ENCODE data around the gene DNAH14.
"Not testable (repeated sequence)": the region's sequence is repeated elsewhere in the genome, so short reads cannot be mapped to it uniquely, and the experiment has no call there.

The DNAH14 gene

GRCh38 chr1:224991550-224991949 lies 62.1 kb downstream of the DNAH14 start:
- not testable (repeated sequence) for DNase-seq (ENCODE audit: low read depth in 3 of 3, low spot score in 1 of 3)

- DNase-seq (ENCODE audit: low read depth in 3 of 3, low spot score in 1 of 3) = no peak
Measured at GRCh38 chr1:224995602-224996001, 66.1 kb downstream of the DNAH14 start.

- no peak for DNase-seq (ENCODE audit: low read depth in 3 of 3, low spot score in 1 of 3)
Measured at GRCh38 chr1:224996266-224996665, 66.8 kb downstream of the DNAH14 start.

- no peak for DNase-seq (ENCODE audit: low read depth in 3 of 3, low spot score in 1 of 3)
Measured at GRCh38 chr1:224998185-224998584, 68.7 kb downstream of the DNAH14 start.

DNA sequence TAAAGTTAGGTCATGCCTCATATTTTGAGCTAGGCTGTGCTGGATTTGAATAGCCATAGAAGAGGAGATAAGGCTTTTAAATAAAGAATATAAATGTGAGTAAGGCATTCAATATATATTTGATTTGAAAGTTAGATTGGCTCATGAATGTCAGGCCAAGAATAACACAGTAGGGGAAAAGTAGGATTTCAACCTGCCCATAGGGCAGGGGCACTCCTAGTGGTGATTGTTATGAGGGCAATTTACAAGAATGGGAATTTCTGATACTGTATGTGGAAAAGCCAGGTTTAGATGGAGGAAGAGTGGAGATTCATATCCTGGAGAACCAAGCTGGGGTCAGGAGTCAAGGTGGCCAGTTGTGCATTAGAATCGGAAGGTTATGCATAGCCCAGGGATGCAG lies 74.9 kb downstream of the DNAH14 start:
- DNase-seq (ENCODE audit: low read depth in 3 of 3, low spot score in 1 of 3) = no peak

DNA sequence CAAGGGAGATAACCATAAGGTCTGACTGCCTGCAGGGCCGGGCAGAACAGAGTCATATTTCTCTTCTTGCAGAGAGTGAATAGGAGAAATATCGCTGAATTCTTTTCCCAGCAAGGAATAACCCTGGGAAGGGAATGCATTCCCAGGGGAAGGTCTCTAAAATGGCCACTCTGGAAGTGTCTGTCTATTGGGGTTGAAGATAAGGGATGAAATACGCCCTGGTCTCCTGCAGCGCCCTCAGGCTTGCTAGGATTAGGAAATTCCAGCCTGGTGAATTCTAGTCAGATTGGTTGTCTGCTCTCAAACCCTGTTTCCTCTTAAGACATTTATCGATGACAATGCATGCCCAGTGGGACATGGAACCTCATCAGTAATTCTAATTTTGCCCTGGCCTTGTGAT lies 76.9 kb downstream of the DNAH14 start:
- DNase-seq (ENCODE audit: low read depth in 3 of 3, low spot score in 1 of 3) = not testable (repeated sequence)

- not testable (repeated sequence) for DNase-seq (ENCODE audit: low read depth in 3 of 3, low spot score in 1 of 3)
Measured at GRCh38 chr1:225008050-225008449, 78.6 kb downstream of the DNAH14 start.

GRCh38 chr1:225021037-225021436 lies 91.6 kb downstream of the DNAH14 start:
- no peak for DNase-seq (ENCODE audit: low read depth in 3 of 3, low spot score in 1 of 3)

GRCh38 chr1:225026701-225027100 lies 97.2 kb downstream of the DNAH14 start:
- no peak for DNase-seq (ENCODE audit: low read depth in 3 of 3, low spot score in 1 of 3)

DNA sequence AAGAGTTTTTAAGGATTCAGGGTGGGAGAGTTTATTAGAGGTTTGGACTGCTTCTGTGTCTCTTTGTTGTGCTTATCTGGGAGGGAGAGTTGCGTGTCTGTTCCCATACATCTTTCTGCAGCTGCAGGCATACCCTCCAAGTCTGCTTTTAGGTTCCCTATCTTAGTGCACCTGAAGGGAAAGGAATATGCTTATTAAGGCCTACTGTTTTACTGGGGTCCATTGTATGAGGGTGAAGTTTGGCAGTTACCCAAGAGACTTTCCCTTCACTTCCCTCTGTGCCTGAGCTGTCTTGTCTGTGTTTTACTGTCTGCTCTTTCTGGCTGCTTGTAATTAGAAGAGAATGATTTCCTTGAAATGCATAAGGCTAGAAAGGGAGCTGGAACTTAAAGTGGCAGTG lies 107.0 kb downstream of the DNAH14 start:
- DNase-seq (ENCODE audit: low read depth in 3 of 3, low spot score in 1 of 3) = not testable (repeated sequence)

- no peak for DNase-seq (ENCODE audit: low read depth in 3 of 3, low spot score in 1 of 3)
Measured at GRCh38 chr1:225042263-225042662, 112.8 kb downstream of the DNAH14 start.

GRCh38 chr1:225044258-225044657 lies 114.8 kb downstream of the DNAH14 start:
- DNase-seq (ENCODE audit: low read depth in 3 of 3, low spot score in 1 of 3) = no peak

- no peak for DNase-seq (ENCODE audit: low read depth in 3 of 3, low spot score in 1 of 3)
Measured at GRCh38 chr1:225049594-225049993, 120.1 kb downstream of the DNAH14 start.

- DNase-seq (ENCODE audit: low read depth in 3 of 3, low spot score in 1 of 3) = no peak
Measured at GRCh38 chr1:225063722-225064121, 134.2 kb downstream of the DNAH14 start.

GRCh38 chr1:225070972-225071371 lies 141.5 kb downstream of the DNAH14 start:
- DNase-seq (ENCODE audit: low read depth in 3 of 3, low spot score in 1 of 3) = no peak

GRCh38 chr1:225097175-225097574 lies 167.7 kb downstream of the DNAH14 start:
- no peak for DNase-seq (ENCODE audit: low read depth in 3 of 3, low spot score in 1 of 3)

GRCh38 chr1:225111000-225111399 lies 181.5 kb downstream of the DNAH14 start:
- DNase-seq (ENCODE audit: low read depth in 3 of 3, low spot score in 1 of 3) = no peak

- DNase-seq (ENCODE audit: low read depth in 3 of 3, low spot score in 1 of 3) = no peak
Measured at GRCh38 chr1:225113265-225113664, 183.8 kb downstream of the DNAH14 start.

- DNase-seq (ENCODE audit: low read depth in 3 of 3, low spot score in 1 of 3) = no peak
Measured at GRCh38 chr1:225114354-225114990, 185.0 kb downstream of the DNAH14 start.

DNA sequence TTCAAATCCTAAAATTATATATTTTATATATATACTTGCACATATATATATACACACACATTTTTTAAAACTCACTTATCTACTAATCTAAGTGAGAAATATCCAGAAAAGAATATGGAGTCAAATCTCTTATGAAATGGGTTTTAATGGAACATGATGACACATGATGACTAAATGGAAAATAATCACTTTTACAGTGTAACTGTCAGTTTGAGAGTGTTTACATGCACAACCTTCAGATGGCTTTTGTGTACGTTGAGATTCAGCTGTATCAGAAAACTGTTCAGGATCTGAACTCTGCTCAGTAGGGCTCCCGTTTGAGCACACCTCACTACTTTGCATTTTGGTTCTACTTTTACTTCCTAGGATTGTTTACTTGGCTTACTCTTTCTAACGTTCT lies 189.8 kb downstream of the DNAH14 start:
- no peak for DNase-seq (ENCODE audit: low read depth in 3 of 3, low spot score in 1 of 3)

GRCh38 chr1:225121095-225121494 lies 191.6 kb downstream of the DNAH14 start:
- DNase-seq (ENCODE audit: low read depth in 3 of 3, low spot score in 1 of 3) = no peak

DNA sequence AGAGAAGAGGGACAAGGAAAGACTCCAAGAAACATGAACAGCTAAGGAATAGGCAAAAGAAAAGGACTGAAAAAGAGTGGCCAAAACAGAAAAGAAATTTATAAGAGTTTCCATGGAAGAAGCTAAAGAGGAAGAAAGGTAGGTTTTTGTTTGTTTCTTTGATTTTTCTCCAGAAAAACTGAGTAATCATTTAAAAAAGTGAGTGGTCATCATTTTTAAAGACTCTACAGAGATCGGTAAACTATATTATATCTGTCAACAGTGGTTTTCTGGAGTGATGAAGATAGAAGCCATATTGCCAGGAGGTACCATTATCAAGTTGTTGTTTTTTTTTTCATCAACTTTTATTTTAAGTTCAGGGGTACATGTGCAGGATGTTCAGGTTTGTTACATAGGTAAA lies 202.4 kb downstream of the DNAH14 start:
- no peak for DNase-seq (ENCODE audit: low read depth in 3 of 3, low spot score in 1 of 3)

GRCh38 chr1:225137976-225138375 lies 208.5 kb downstream of the DNAH14 start:
- no peak for DNase-seq (ENCODE audit: low read depth in 3 of 3, low spot score in 1 of 3)

DNA sequence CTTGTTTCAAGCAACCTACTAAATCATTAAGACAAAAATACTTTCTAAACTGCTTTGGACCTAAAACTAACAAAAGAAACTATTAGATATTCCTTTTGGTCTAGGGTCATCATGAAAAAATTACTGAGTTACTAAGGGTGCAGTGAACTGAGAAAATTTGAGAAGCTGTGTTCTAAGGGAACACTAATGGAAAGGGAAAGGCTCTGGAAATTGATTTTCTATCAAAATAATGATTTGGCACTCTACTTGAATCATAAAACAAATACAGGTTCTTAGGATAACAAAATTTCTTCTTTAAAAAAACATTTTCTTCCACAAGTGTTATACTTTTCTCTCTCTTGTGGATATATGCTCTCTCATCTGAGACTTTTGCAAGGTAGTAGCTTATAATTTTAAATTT lies 213.5 kb downstream of the DNAH14 start:
- no peak for DNase-seq (ENCODE audit: low read depth in 3 of 3, low spot score in 1 of 3)

All from stimulated activated CD4-positive, alpha-beta T cell treated with anti-CD3 and anti-CD28 coated beads, TNF-alpha, amount 100 ng/mL, for 1 hour (primary cell).